Keratinocyte (primary cell): ENCODE results near the gene GNLY.

Experiments
- CTCF ChIP-seq, 3 experiments: IDR thresholded peaks in 1 of 3; conservative IDR thresholded peaks in 1 of 3; optimal IDR thresholded peaks in 1 of 3; 2 replicates in 2 of 3; 3 replicates in 1 of 3; pipeline versions ENCODE3 to v1.5.1; 2011; ENCODE audit warnings: low read length in 3 of 3, mild to moderate bottlenecking in 3 of 3, moderate library complexity in 2 of 3, control low read depth in 1 of 3, inconsistent platforms in 1 of 3; ENCODE audit not compliant: insufficient read depth in 2 of 3; ENCODE audit errors: extremely low read depth in 1 of 3
- EZH2 ChIP-seq: IDR thresholded peaks from one replicate; pipeline ENCODE4 v1.6.1; 2012; ENCODE audit warnings: inconsistent platforms, mild to moderate bottlenecking, low read length, moderate library complexity

GRCh38 chr2:85697716-85698115 lies 3.6 kb downstream of the GNLY start:
- TF ChIP-seq EZH2 (no peak), CTCF (optimal IDR thresholded peaks at IDR 0.05 in 1 of 3, IDR thresholded peaks at IDR 0.05 in 1 of 3, conservative IDR thresholded peaks at IDR 0.05 in 1 of 3; ENCODE audit: extremely low read depth in 1 of 3, insufficient read depth in 2 of 3, low read length in 3 of 3) (no peak)
